Ramos (cell line): ENCODE measurements around the gene ADCY5.

ENCODE experiments used
- in situ Hi-C: fragments of 300-500 bp; cut with MboI; formaldehyde crosslinking; loops from one replicate; pipeline ENCODE4 v1.14.3; 2022; ENCODE audit warnings: low sequenced_read_pairs; ENCODE audit not compliant: unreplicated experiment

The ADCY5 gene

GRCh38 chr3:123296261-123296660 lies 152.6 kb downstream of the ADCY5 start:
- in situ Hi-C loops: no loop called here

- in situ Hi-C loops: no loop called here
Measured at GRCh38 chr3:123295901-123296250, 153.0 kb downstream of the ADCY5 start.

- in situ Hi-C loops: no loop called here
Measured at GRCh38 chr3:123295171-123295900, 153.6 kb downstream of the ADCY5 start.

GRCh38 chr3:123294296-123294938 lies 154.5 kb downstream of the ADCY5 start:
- in situ Hi-C loops: no loop called here

DNA sequence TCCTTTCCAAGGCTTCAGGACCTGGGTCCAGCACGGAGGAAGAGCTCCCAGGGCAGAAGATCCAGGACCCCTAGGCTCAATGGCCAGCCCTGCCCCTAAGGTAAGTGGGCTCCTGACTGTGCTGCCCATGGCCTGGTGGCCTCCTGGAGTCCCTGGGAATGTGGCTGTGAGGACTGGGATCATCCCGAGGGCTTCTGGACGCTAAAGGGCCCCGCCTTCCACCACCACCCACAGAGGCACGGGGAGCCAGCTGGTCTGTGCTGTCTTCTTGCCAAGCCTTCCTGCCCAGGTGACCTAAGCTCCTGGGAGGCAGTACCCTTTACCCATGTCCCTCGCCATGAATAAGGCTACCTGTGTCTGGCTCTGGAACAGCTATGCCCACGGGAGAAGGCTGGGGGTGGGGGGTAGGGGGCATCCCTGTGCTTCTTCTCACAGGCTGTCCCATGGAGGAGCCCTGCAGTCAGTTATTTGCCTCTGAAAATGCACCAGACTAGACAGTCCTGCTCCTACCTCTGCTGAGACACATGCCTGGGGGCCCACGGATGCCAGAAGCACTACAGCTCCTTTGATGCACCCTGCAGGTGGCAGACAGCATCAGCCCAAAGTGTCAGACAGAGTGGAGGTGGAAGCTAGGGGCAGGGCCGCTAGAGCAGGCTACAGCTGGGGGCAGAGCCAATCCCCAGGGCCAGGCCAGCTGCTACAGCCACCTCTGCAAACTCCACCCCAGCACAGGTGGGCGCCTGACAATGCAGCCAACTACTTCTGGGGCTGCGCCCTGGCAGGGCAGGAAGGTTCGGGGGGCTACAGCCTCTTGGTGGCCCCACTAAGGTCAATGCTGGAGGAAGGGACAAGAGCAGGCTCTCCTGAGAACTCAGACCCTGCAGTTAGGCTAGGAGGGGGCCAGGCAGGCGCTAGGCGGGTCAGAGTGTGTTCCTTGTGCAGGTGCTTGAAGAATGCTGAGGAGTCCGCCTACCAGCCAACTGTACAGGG lies 156.3 kb downstream of the ADCY5 start:
- in situ Hi-C loops: no loop called here

- in situ Hi-C loops: no loop called here
Measured at GRCh38 chr3:123291404-123291803, 157.5 kb downstream of the ADCY5 start.

DNA sequence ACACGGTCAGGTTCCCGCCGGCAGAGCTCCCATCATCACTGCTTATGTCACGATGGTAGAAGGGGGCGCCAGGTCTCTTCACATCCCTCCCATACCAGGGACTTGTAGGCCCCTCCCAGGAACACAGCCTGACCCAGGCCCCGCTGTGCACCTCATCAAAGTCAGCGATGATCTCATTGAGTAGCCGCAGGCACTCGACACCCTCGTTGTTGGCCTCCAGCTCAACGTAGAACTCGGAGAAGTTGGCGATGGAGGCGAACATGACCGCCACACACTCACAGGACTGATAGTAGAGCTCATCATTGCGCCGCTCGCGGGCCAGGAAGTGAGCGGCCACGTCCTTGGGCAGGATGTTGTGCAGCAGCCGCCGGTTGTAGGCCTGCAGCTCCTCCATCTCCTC lies 157.9 kb downstream of the ADCY5 start:
- in situ Hi-C loops: no loop called here

- in situ Hi-C loops: no loop called here
Measured at GRCh38 chr3:123290107-123290930, 158.6 kb downstream of the ADCY5 start.

DNA sequence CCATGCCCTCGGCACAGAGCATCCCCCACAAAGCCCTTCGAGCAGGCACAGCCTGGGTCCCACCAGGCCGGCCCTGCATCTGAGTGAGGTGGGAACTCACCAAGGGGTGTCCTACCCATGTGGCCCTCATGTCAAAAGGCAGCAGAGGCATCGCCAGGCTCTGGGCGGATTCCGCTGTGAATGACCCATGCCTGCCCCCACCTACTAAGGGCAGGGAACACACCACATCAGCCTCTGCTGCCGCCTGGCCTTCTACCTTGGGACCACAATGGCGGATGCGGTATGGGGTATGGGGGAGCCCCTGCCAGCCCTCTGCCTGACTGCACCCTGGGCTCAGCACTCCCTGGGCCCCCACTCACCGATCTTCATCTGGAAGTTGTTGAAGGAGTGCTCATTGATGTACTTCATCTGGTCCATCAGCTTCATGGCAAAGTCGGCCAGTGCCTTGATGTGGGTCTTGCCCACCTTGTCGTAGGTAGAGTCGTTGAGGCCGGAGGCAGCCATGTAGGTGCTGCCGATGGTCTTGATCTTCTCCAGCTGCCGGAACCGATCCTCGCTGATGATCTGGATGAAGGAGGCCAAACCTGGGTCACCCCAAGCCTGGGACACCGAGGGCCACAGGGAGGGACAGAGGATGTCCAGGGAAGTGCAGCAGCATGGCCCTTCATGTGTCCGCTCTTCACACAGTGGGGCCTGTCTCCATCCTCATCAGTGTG lies 159.3 kb downstream of the ADCY5 start:
- in situ Hi-C loops: no loop called here

GRCh38 chr3:123287962-123288302 lies 161.0 kb downstream of the ADCY5 start:
- in situ Hi-C loops: no loop called here

GRCh38 chr3:123287051-123287961 lies 161.6 kb downstream of the ADCY5 start:
- in situ Hi-C loops: no loop called here

- in situ Hi-C loops: no loop called here
Measured at GRCh38 chr3:123286308-123287023, 162.4 kb downstream of the ADCY5 start.

- in situ Hi-C loops: no loop called here
Measured at GRCh38 chr3:123285931-123286307, 163.0 kb downstream of the ADCY5 start.

DNA sequence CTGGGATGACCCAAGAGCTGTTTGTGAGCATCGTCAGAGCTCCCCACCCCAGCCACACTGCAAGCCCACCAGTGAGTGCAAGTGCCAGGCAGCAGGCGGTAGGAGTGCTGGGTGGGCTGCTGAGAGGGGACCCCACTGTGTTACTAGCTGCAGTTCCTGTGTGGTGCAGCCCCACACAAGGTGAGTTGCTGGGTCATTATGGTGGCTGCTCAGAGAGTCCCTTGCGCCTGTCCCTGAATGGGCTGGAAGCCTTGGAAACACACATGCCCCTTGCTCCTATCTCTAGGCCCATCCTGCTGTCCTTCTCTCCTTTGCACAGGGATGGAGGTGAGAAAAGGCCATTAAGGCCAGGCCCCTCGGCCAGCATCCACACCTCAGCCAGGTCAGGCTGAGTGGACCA lies 163.4 kb downstream of the ADCY5 start:
- in situ Hi-C loops: no loop called here

DNA sequence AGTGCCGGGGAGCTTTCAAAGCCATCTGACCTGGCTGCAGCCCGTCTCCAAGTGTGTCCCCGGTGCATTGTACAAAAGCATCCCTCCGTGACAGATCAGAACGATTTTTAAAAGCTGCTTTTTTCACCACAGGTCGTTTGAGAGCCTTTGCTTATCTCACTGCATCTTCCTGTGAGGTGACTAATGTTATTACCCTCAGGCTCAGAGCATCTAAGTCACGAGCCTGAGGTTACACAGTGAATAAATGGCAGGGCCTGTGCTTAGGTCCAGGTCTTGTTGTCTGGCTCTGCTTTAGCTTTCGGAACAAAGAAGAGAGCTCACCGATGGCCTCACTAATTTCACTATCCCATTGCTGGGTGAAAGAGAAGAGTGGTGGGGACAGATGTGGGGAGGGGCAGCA lies 163.8 kb downstream of the ADCY5 start:
- in situ Hi-C loops: no loop called here

- in situ Hi-C loops: no loop called here
Measured at GRCh38 chr3:123284399-123285010, 164.4 kb downstream of the ADCY5 start.

GRCh38 chr3:123283657-123284398 lies 165.1 kb downstream of the ADCY5 start:
- in situ Hi-C loops: no loop called here
